HG03354 (cell line): ENCODE results near the gene TGFBI.

Experiments used
- ATAC-seq: cut with Tn5 transposase; IDR thresholded peaks from one replicate; pipeline ENCODE4 v1.9.1; 2021; ENCODE audit warnings: mild to moderate bottlenecking; ENCODE audit not compliant: unreplicated experiment, poor library complexity, severe bottlenecking

TGFBI gene

DNA sequence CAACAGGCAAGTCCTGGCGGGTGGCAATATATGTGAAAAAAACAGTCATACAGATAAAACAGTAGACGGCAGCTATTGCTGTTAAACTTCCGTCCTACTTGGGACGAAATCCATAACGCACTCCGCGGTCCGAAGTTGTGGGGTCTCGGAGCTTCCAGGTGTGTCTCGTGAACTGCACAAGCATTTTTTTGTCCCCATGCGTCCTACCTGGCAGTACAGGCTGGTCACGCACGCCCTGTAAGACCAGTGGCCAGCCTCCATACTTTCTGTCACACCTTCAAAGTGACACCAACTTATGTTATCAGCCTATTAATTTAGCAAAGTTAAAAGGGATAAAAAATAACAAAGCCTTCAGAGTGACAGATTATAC is 51.3 kb downstream of the TGFBI start:
- ATAC-seq, result peak; percentile 20

DNA sequence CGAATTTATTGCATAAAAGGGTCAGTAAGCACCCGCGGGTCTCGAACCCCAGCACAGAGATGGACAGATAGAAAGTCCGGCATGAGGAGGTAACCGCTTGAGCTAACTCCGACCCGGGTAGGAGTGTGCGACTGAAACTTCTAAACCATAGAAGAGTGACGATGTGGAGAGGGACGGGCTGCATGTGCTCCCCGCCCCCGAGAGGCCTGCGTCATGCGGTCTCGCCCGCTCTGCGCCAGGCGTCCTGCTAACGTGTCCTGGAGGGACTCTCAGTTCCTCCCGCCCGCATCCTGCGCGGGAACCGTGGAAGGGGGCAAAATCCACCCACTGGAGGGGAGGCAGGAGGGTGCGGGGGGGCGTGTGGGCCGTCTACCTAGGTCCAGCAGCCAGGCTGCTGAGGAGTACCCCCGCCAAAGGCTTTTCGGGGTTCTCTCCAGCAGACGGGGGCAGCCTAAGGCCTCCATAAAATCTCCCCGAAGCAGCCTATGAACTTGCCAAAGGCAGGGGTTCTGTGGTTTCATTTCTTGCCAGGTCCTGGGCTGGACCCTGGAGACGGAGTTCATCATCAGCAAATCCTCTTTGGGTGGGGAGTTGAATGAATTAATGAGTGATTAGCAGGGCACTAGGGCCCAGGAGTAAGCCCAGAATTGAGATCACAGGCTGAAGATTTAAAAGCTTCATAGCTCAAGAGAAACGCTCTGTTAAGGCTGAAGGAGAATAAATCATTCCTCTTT is 51.9 kb downstream of the TGFBI start:
- ATAC-seq, result peak; percentile 95

DNA sequence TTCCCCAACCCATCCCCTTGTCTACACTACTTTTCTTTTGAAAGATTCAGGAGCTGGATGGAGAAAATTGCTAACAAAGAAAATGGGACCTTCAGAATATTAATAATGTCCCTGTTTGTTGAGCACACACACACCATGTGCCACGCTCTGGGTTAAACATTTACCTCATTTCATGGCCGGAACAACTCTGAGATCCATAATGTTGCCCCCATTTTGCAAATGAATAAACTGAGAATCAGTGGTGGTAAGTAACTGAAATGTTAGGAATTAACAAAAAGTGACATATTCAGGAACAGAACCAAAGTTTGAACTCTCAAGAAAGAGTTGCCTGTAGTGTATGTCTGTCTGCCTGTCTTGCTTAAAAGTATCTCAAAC is 52.4 kb downstream of the TGFBI start:
- peak; percentile 27 for ATAC-seq

DNA sequence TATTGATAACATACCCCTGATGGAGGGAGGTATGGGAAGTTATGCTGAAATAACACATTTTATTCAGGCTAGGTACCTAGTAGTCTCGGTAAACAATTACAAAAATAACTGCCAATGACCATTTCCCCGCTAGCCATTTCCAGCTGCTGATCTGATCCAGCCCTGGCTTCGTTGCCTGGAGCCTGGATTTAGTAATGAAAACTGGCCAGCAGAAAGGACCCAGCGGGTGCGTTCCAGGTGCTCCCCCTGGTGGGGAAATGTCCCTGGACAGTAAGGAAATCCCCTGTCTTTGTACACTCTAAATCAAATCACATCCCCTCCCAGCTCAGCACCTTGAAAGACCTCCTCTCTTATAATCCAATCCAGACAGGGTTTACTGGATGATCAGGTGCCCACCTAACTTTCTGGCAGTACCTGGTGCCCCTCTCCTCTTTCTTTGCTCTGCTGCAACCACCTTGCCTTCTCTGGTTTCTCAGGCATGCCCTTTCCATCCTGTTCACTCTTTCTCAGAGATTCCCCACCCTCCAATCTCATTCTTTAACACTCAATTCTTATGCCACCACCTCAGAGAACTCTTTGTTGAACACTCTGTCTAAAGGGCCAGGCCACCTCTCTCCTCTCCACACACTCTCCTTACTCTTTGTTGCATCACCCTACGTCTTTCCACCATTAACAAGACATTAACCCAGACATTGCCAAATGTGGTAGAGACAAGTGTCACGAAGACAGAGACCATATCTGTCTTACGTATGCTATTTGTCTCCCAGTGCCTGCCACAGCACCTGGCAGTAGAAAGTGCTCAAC is 53.8 kb downstream of the TGFBI start:
- no peak for ATAC-seq

DNA sequence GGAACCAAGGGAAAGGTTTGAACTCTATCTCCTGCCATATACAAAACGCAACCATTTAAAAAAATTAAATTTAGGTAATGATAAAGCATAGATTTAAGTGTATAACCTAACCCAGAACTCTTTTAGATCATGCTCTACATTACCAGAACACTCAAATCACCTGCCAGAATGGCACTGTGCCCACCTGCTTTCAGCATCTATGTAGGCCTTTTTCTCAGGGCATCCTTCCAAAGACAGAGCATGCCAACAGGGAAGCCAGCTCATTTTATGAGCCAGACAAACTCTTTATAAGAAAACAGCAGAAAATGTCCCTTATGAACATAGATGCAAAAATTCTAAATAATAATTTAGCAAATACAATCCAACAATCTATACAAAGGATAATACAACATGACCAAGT is 55.9 kb downstream of the TGFBI start:
- no peak for ATAC-seq

DNA sequence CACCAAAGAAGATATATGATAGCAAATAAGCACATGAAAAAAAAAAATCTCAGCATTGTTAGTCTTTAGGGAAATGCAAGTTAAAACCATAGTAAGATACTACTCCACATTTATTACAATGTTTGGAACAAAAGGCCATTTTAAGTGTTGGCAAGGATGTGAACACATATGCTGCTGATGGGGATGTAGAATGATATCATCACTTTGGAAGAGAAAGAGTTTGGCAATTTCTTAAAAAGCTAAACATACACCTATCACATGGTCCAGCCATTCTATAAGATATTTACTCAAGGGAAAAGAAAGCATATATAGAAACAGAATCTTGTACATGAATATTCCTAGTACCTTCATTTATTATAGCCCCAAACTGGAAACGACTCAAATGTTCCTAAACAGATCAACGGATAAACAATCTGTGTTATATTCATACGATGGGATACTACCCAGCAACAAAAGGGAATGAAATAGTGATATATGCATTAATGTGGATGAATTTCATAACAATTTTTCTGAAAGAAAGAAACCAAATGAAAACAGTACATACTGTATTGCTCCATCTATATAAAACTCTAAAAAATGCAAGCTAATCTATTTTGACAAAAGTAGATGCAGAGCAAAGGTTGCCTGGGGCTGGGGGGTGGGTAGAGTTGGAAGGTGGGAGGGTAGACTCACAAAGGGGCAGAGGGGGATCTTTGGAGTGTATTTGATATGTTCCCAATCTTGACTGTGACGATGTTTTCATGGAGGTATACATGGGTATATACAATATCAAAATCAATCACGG is 58.2 kb downstream of the TGFBI start:
- no peak for ATAC-seq

DNA sequence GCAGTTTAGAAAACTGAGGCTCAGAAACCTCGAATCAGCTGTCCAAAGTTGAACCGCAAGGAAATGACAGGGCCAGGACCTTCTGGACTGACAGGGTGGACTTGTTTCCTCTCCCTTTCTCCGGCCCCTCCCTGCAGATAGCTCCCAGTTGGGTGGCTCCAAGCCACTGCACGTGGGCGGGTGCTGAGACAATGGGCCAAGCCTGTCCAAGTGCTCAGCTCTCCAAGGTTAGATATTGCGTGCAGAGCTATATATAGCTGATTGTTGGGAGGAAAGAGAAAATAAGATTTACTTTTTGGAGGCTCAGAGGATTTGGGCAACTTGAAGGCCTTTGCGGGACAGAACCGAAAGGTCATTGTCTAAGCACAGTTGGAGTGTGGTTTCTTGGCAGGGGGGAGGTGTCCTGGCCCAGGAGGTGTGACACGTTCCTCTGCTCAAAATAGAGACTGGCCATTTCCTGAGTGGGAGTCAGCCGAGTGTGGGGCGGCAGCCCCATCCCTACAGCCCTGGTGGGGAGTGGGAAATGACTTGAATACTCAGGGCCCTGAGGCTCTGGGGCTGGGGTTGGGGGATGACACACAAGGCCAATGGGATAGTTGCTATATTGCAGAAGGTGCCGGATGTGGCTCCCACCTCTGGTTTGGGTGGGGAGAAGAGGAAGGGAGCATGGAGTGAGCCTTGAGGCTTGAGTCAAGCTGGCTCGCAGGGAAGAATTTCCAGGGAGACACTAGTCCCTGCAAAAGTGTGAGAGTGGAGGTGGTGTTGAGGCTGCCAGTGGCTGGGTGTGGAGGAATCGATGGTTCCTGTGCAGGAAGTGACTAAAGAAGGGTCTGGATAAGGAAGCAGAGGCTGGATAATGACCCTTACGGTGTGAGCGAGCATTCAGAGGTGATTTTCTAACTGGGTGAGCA is 59.4 kb downstream of the TGFBI start:
- no peak for ATAC-seq

DNA sequence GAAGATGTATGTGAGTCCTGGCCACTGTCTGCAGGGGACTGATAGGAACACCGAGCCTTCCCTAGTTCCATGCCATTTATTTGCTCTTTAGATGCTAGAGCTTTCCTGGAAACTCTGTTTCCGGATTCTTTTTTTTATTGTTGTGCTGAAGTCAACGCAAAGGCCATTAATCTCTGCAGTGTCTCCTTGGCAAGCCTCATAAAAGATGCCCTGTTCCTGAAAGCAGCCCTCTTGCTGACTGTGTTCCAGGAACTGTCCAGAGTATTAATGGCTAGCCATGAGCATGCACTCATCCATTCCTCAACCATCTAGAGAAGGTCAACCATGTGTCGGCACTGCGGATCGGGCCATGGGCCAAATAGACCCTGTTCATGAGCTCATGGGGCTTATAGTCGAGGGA is 61.0 kb downstream of the TGFBI start:
- ATAC-seq, result no peak

DNA sequence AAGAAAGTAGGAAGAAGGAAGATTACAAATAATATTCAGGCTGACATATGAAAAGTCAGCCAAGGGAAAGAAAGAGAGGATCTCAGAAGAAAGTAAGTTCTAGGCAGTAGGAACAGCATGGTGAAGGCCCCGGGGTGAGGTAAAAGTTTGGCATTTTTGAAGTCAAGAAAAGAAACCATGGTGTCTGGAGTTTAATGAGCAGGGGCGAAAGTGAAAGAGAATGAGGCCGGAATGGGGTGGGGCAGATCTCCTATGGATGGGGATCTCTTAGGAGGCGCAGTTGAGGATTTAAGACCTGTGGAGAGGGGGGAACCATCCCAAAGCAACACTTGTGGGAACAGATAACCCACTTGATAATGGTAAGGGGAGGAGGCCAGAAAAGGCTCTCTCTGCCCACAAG is 61.5 kb downstream of the TGFBI start:
- ATAC-seq, result no peak

DNA sequence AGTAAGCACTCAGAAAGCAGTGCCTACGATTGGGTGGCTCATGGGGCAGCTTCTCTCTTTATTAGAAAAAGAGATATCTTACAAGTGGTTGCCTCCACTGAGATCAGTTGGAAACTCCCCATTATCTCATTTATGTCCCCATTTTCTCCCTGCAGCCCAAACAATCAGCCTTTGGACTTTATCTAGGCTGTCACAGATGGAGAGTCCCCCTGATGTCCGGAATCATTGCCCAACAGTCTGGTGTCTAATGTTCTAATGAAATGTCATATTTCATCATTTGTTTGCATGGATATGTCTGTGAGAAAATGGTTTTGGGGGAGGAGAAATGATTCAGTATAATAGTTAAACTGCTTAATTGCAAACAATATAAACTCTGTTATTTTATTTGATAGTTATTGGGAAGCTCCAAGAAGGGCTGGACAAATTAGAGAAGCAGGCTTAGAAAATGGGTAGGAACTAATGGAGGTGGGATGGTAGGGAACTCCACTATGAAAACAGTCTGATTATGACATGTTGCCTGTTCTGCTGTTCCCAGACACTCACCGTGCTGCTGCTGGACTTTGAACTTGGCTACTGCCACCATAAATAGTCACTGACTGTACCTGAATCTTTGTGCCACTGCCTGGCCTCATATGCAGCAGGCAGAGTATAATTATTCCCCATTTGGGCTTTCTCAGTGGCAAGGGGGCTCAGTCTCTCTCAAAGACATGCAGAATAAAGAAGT is 65.6 kb downstream of the TGFBI start:
- ATAC-seq, result no peak

DNA sequence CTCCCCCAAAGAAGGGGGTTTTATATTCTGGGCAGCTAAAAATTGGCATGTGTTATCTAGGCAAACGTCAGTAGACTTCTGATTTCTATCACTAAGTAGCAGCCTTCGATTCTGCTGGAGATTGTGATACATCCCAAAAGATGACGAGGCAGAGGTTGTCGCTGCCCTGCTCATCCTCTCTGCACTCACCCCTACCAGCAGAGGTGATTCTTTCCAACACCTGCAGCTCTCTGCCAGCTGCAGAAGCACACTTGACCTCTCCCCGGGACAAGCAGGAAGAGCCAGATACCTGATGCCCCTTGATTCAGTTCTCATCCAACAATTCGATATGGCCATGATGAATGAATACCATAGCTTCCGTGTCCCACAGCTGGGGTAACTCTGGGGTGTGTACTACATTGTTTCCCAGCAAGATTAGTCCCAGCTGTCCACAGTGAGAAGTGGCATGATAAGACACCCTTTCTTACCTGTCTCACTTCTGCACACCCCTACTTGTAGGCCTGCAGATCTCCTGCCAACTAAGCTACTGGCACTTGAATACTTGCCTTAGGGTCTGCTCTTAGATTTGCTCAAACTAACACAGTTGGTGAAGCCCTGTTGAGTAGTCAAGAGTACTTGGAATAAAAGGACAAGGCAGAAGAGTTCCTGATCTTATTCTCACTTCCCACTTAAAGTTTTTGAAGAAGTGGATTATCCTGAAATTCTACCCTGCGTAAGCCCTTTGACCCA is 66.3 kb downstream of the TGFBI start:
- no peak for ATAC-seq

DNA sequence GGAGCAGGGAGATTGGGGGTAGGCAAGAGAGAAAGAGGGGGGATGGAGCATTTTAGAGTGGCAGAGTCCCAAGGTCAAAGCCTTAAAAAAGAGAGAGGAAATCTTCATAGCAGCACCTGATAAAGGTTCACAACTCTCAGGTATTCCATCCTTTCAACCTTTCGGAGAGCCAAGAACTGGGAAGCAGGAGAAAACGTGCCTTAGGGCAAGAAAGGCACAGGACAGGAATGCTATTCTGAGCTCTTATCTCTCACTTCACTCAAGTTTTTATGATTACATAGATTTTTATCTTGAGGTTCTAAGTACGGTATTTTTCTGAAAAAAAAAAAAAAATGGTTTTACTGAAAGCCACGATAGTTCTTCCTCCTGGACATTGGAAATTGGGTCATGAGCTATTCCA is 69.4 kb downstream of the TGFBI start:
- ATAC-seq, result no peak

DNA sequence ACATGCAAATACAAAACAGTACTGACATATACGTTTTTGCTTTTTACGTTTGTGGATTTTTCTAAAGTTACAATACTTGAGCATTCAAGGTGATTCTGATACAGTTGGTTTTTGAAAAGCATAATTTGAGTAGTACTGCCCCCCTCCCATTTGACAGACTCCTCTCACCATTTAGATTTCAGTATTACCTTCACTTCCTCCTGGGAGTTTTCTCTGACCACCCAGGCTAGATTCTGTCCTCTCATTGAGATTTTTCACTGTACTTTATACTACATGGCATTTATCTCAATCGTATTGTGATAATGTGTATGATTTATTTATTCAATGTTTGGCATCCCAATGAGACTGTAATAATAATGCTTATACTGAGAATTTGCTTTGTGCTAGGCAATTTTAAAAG is 71.1 kb downstream of the TGFBI start:
- ATAC-seq, result no peak

DNA sequence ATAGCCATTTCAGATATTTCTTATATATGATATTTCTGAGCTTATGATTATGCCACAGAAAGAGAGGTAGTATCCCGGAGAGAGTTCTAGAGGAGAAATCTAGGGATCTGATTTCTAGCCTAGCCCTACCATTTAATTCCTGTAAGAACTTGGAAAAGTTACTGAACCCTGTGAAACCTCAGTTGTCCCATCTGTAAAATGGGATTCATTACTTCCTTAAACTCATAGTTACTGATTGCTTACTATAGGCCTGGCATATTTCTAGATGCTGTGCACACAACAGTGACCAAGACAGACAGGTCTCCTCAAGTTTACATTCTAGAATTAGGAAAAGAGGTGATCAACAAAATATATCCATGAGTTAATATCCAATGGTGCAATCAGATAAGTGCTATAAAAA is 73.1 kb downstream of the TGFBI start:
- no peak for ATAC-seq

DNA sequence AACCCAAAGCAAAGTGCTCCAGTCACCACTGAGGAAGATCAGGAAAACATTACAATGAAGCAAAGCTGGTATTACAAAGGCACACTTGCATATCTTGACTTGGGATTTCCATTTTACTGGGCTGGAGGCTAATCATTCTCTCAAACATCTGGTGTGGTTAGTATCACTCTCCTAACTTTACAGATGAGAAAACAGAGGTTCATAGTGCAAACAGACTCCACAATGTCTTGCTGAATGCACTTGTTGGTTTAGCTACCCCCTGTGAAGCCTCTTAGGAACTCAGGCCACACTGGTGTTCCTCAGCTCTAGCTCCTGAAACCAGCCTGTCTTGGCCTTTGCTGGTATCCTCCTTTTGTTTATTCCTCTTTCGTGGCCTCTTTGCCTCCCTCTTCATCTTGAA is 74.3 kb downstream of the TGFBI start:
- ATAC-seq, result peak; percentile 73

DNA sequence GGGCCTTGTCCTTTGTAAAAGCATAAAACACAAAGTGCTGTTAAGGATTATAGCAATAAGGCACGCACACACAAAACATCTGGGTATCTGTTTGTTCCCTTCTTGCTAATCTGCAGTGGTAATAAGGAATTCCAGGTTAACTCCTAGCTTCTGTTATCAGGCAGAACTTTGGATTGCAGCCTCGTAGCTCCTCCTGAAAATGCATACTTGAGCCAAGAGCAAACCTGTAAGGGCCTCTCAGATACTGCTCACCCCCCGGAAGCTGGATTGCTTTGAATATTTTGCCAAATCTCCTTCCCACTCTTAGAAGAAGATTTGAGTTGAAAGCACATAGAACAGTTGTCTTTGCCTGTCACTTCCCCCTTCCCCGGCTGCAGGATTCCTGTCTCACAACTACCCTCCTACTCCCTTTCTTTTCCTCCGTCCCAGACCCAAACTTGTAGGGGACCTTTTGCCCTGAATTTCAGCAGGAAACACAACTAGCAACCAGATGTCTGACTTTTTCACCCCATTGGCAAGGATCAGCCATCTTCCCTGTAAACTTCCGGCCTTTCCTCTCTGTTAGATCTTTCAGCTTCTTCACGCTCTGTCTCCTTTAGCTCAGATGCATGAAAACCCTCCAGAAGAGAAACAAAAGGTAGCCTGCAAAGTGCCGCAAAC is 75.6 kb downstream of the TGFBI start:
- no peak for ATAC-seq

DNA sequence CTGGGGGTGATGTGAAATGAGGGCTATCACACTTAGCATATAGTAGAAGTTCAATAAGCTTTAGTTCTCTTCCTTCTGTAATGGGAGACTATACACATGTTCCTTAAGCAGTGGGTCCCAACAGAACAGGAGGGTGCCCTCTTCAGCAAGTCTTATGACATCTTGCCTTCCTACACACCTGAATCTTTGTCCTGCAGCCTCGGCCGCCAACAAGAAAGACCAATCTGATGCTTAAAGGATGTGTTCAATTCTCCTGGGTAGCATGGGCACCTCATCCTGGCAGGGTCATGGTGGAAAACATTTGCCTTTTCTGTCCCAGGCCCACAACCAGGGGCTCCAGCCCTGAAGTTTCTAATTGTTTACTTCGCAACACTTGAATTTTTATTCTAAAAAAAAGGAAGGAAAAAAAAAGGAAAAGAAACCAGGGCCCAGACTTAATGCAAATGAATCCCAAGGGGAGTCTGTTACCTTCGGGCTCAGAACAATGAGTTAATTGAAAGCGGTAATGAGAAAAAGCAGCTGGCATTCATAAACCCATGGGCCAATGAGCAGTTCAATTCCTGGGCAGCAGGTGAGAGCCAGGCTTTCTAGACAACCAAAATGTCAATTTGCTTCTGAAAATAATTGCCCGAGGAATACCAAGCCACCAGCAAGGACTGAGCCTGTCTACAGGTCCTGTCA is 77.7 kb downstream of the TGFBI start:
- ATAC-seq, result no peak
